H9 (cell line): ENCODE data around the gene ARHGAP15. TPM values are rescaled to one million over a fixed set of nuclear protein-coding genes. Genes with fewer than 3 reads are reported as not detected.

ENCODE experiments used
- DNase-seq: peaks from one replicate; pipeline ENCODE4 v3.0.0-alpha.2; 2017
- H2AFZ ChIP-seq: one replicate; pipeline ENCODE4 v1.6.1; 2013; ENCODE audit warnings: mild to moderate bottlenecking, low read length, control low read depth, moderate library complexity
- H2AK5ac ChIP-seq: 2 replicates; pipeline ENCODE4 v1.6.1; 2013; ENCODE audit warnings: low read length, control low read depth, mixed read lengths; ENCODE audit not compliant: insufficient read length
- H2BK120ac ChIP-seq: one replicate; pipeline ENCODE4 v1.6.1; 2013; ENCODE audit warnings: low read depth, mild to moderate bottlenecking, low read length, control low read depth, inconsistent platforms; ENCODE audit not compliant: poor library complexity, severe bottlenecking
- H2BK12ac ChIP-seq: 2 replicates; pipeline ENCODE4 v1.6.1; 2013; ENCODE audit warnings: low read length, control low read depth, mixed read lengths, low read depth; ENCODE audit not compliant: insufficient read length
- H2BK15ac ChIP-seq: 2 replicates; pipeline ENCODE4 v1.6.1; 2013; ENCODE audit warnings: low read depth, low read length, control low read depth
- H2BK20ac ChIP-seq: one replicate; pipeline ENCODE4 v1.6.1; 2013; ENCODE audit warnings: low read depth, mild to moderate bottlenecking, low read length, control low read depth, inconsistent platforms; ENCODE audit not compliant: poor library complexity, severe bottlenecking
- H2BK5ac ChIP-seq: 2 replicates; pipeline ENCODE4 v1.6.1; 2013; ENCODE audit warnings: low read length, control low read depth, mixed read lengths; ENCODE audit not compliant: insufficient read length
- H3K14ac ChIP-seq: 2 replicates; pipeline ENCODE4 v1.6.1; 2013; ENCODE audit warnings: low read length, control low read depth; ENCODE audit not compliant: insufficient read depth
- H3K18ac ChIP-seq: 2 replicates; pipeline ENCODE4 v1.6.1; 2013; ENCODE audit warnings: low read depth, mild to moderate bottlenecking, mixed read lengths, low read length, control low read depth; ENCODE audit not compliant: insufficient read length
- H3K23ac ChIP-seq: 2 replicates; pipeline ENCODE4 v1.6.1; 2013; ENCODE audit warnings: low read length, control low read depth, mixed read lengths, low read depth; ENCODE audit not compliant: insufficient read length
- H3K23me2 ChIP-seq: 2 replicates; pipeline ENCODE4 v1.6.1; 2013; ENCODE audit warnings: low read depth, mild to moderate bottlenecking, mixed read lengths, low read length, control low read depth; ENCODE audit not compliant: insufficient read length, poor library complexity, severe bottlenecking
- H3K27ac ChIP-seq: 2 replicates; pipeline ENCODE4 v1.5.1; 2013; ENCODE audit warnings: low read length, control low read depth, mixed read lengths, low read depth; ENCODE audit not compliant: insufficient read length
- H3K27me3 ChIP-seq: 2 replicates; pipeline ENCODE4 v1.6.1; 2013; ENCODE audit warnings: low read length, control low read depth, inconsistent platforms; ENCODE audit not compliant: insufficient read depth
- H3K4ac ChIP-seq: 2 replicates; pipeline ENCODE4 v1.6.1; 2013; ENCODE audit warnings: low read depth, mild to moderate bottlenecking, control low read depth, inconsistent platforms, low read length, moderate library complexity
- H3K4me1 ChIP-seq: 2 replicates; pipeline ENCODE4 v1.6.1; 2013; ENCODE audit warnings: low read length, control low read depth, inconsistent platforms; ENCODE audit not compliant: insufficient read depth
- H3K4me2 ChIP-seq: 2 replicates; pipeline ENCODE4 v1.6.1; 2013; ENCODE audit warnings: low read length, control low read depth, mixed read lengths; ENCODE audit not compliant: insufficient read length, insufficient read depth
- H3K56ac ChIP-seq: 2 replicates; pipeline ENCODE4 v1.6.1; 2013; ENCODE audit warnings: low read depth, mild to moderate bottlenecking, mixed read lengths, low read length, control low read depth; ENCODE audit not compliant: insufficient read length
- H3K79me1 ChIP-seq: 2 replicates; pipeline ENCODE4 v1.6.1; 2013; ENCODE audit warnings: low read depth, mild to moderate bottlenecking, moderate library complexity, low read length, control low read depth, inconsistent platforms; ENCODE audit not compliant: insufficient read depth, poor library complexity, severe bottlenecking
- H3K79me2 ChIP-seq: 2 replicates; pipeline ENCODE4 v1.6.1; 2013; ENCODE audit warnings: low read length, control low read depth, inconsistent platforms; ENCODE audit not compliant: insufficient read depth
- H3K9ac ChIP-seq: 2 replicates; pipeline ENCODE4 v1.6.1; 2013; ENCODE audit warnings: low read length, control low read depth, mixed read lengths; ENCODE audit not compliant: insufficient read length; ENCODE audit errors: extremely low read depth
- H3K9me3 ChIP-seq: one replicate; pipeline ENCODE4 v1.6.1; 2013; ENCODE audit warnings: low read depth, low read length, inconsistent platforms; ENCODE audit not compliant: control insufficient read depth
- H3T11ph ChIP-seq: one replicate; pipeline ENCODE4 v1.6.1; 2013; ENCODE audit warnings: mild to moderate bottlenecking, low read length, control low read depth, inconsistent platforms
- H4K20me1 ChIP-seq: one replicate; pipeline ENCODE4 v1.6.1; 2013; ENCODE audit not compliant: control insufficient read depth, insufficient read length, insufficient read depth
- H4K5ac ChIP-seq: 2 replicates; pipeline ENCODE4 v1.6.1; 2013; ENCODE audit warnings: low read depth, mild to moderate bottlenecking, mixed read lengths, low read length, control low read depth; ENCODE audit not compliant: insufficient read length
- H4K8ac ChIP-seq: replicated peaks from 2 replicates; pipeline ENCODE4 v1.6.1; 2013; ENCODE audit warnings: low read length, control low read depth, mixed read lengths, low read depth; ENCODE audit not compliant: insufficient read length
- H4K91ac ChIP-seq: 2 replicates; pipeline ENCODE4 v1.6.1; 2013; ENCODE audit warnings: low read depth, mild to moderate bottlenecking, moderate library complexity, mixed read lengths, low read length, control low read depth; ENCODE audit not compliant: insufficient read length
- H3K27ac Mint-ChIP-seq, 3 experiments: 2 replicates in 2 of 3; 3 replicates in 1 of 3; pipeline ENCODE4 v1.8.0; 2020 to 2021; ENCODE audit warnings: mixed read lengths in 3 of 3, mild to moderate bottlenecking in 1 of 3, moderate library complexity in 1 of 3
- H3K27me3 Mint-ChIP-seq: 2 replicates; pipeline ENCODE4 v1.8.0; 2021; ENCODE audit warnings: low read depth, mild to moderate bottlenecking, moderate library complexity, mixed read lengths
- H3K36me3 Mint-ChIP-seq, 3 experiments: 2 replicates in 2 of 3; 3 replicates in 1 of 3; pipeline ENCODE4 v1.8.0; 2020 to 2021; ENCODE audit warnings: low read depth in 3 of 3, mixed read lengths in 3 of 3; ENCODE audit not compliant: insufficient read depth in 1 of 3
- H3K4me1 Mint-ChIP-seq, 2 experiments: 2 replicates each; pipeline ENCODE4 v1.8.0; 2020; ENCODE audit warnings: mixed read lengths in 2 of 2
- H3K4me3 Mint-ChIP-seq, 2 experiments: 2 replicates in 1 of 2; 3 replicates in 1 of 2; pipeline ENCODE4 v1.8.0; 2020 to 2021; ENCODE audit warnings: mild to moderate bottlenecking in 2 of 2, mixed read lengths in 2 of 2, moderate library complexity in 1 of 2
- H3K9me3 Mint-ChIP-seq, 2 experiments: 2 replicates in 1 of 2; 3 replicates in 1 of 2; pipeline ENCODE4 v1.8.0; 2020; ENCODE audit warnings: mild to moderate bottlenecking in 2 of 2, mixed read lengths in 2 of 2, moderate library complexity in 1 of 2
- CTCF ChIP-seq: fragments of 200-600 bp; sonication (generic); conservative IDR thresholded peaks from 3 replicates; pipeline ENCODE4 v1.8.0; 2021; ENCODE audit warnings: antibody characterized with exemption, mild to moderate bottlenecking
- WGBS: extraction: QIAGEN DNeasy Blood & Tissue Kit; methylation state at CpG from one replicate; pipeline ENCODE4 v1.1.7; 2013; ENCODE audit warnings: missing lambda C conversion rate, low lambda C conversion rate, mixed read lengths; ENCODE audit not compliant: insufficient read length; ENCODE audit errors: extremely low coverage; 5-methylcytosine and 5-hydroxymethylcytosine counted together
- total RNA-seq: library from RNA; stranded (reverse); gene quantifications from 2 replicates; pipeline ENCODE4 v1.2.1, GENCODE V29; 2021

Gene ARHGAP15
- total RNA-seq, 1 experiment from 2014 or later: not detected

- no peak overlapping the region for H4K5ac ChIP-seq
- no CpG with 5 or more reads among the region's 3 CpGs for WGBS
- H2BK20ac ChIP-seq: no peak overlapping the region
- no peaks in the 10 kb centered on the region for H3K79me1 ChIP-seq
- no peak overlapping the region for H3T11ph ChIP-seq
- H3K9ac ChIP-seq: no peak overlapping the region
- H2BK120ac ChIP-seq: no peak overlapping the region
- H3K9me3 Mint-ChIP-seq: no peaks in the 10 kb centered on the region
- no peak overlapping the region for H4K91ac ChIP-seq
- H4K8ac ChIP-seq: no peak overlapping the region
- no peaks in the 10 kb centered on the region for H3K23me2 ChIP-seq
- H3K36me3 Mint-ChIP-seq: no peaks in the 10 kb centered on the region
- H3K27ac ChIP-seq: no peak overlapping the region
- H2BK5ac ChIP-seq: no peak overlapping the region
- H3K4me1 Mint-ChIP-seq: peaks cover 9 to 10% of the 10 kb centered on the region in 2 experiments
- H3K18ac ChIP-seq: no peak overlapping the region
- no peak overlapping the region for H3K14ac ChIP-seq
- no peaks in the 10 kb centered on the region for H3K27me3 ChIP-seq
- no peak overlapping the region for H3K23ac ChIP-seq
- no peak overlapping the region for H3K4me2 ChIP-seq
- H3K4me1 ChIP-seq: no peaks in the 10 kb centered on the region
- H3K79me2 ChIP-seq: no peaks in the 10 kb centered on the region
- no peak overlapping the region for H3K4ac ChIP-seq
- H3K56ac ChIP-seq: no peak overlapping the region
- no peaks in the 10 kb centered on the region for H3K27me3 Mint-ChIP-seq
- H3K9me3 ChIP-seq: no peaks in the 10 kb centered on the region
- H2AFZ ChIP-seq: no peak overlapping the region
- no peak overlapping the region for H3K4me3 Mint-ChIP-seq
- H4K20me1 ChIP-seq: no peaks in the 10 kb centered on the region
- H3K27ac Mint-ChIP-seq: no peak overlapping the region
- no peak overlapping the region for H2AK5ac ChIP-seq
- no peak for TF ChIP-seq CTCF
- no peak for DNase-seq
- H2BK12ac ChIP-seq: no peak overlapping the region
- H2BK15ac ChIP-seq: no peak overlapping the region
Observed at GRCh38 chr2:143157418-143157817, 28.2 kb downstream of the ARHGAP15 start.
